Uterus (tissue), 4 donors: ENCODE data around the gene MCTP1. TPM values are rescaled to one million over a fixed set of nuclear protein-coding genes. Genes with fewer than 3 reads are reported as not detected.
A peak's percentile ranks its signal among the peaks of the same experiment; 100 is the strongest.

ENCODE experiments used
- DNase-seq, 2 donors: peaks; one replicate each; pipeline ENCODE4 v3.0.0-alpha.2; 2019 to 2020
- H3K27ac ChIP-seq, 2 donors: fragments of 200-600 bp; sonication (generic); 1 replicate in 1 of 2; 2 replicates in 1 of 2; pipeline ENCODE4 v1.5.1; 2016 to 2018
- H3K27me3 ChIP-seq, 2 donors: fragments of 200-600 bp; sonication (generic); one replicate each; pipeline ENCODE4 v1.5.1; 2018 to 2019; ENCODE audit warnings: control low read depth in 1 of 2
- H3K36me3 ChIP-seq, 2 donors: fragments of 200-600 bp; sonication (generic); one replicate each; pipeline ENCODE4 v1.5.1; 2019; ENCODE audit warnings: control low read depth in 1 of 2
- H3K4me1 ChIP-seq, 2 donors: fragments of 200-600 bp; sonication (generic); one replicate each; pipeline ENCODE4 v1.5.1; 2018 to 2019; ENCODE audit warnings: control low read depth in 1 of 2
- H3K4me3 ChIP-seq, 2 donors: fragments of 200-600 bp; sonication (generic); 1 replicate in 1 of 2; 2 replicates in 1 of 2; pipeline ENCODE4 v1.5.1; 2018 to 2019; ENCODE audit warnings: mild to moderate bottlenecking in 1 of 2
- H3K9me3 ChIP-seq, 2 donors: fragments of 200-600 bp; sonication (generic); one replicate each; pipeline ENCODE4 v1.5.1; 2019; ENCODE audit warnings: control low read depth in 1 of 2
- CTCF ChIP-seq, 4 experiments: fragments of 200-600 bp in 2 of 4; fragments of 450-650 bp in 2 of 4; sonication (generic) in 2 of 4; IDR thresholded peaks; one replicate each; pipeline ENCODE4 v1.5.1; 2016 to 2019; ENCODE audit warnings: antibody characterized with exemption in 4 of 4, mild to moderate bottlenecking in 2 of 4, moderate library complexity in 1 of 4
- POLR2A ChIP-seq, 2 donors: fragments of 450-650 bp; IDR thresholded peaks; one replicate each; pipeline ENCODE4 v1.6.1; 2016; ENCODE audit warnings: antibody characterized with exemption in 2 of 2, mild to moderate bottlenecking in 1 of 2, moderate library complexity in 1 of 2
- intact Hi-C: fragments of 100-400 bp; cut with DNase I; formaldehyde crosslinking; loops from one replicate; pipeline ENCODE4 v1.15.1; 2023; ENCODE audit warnings: low total_unique reads
- total RNA-seq, 4 donors: library from RNA; depleted of rRNA in 3 of 4; stranded (reverse); fragments of >200 nt in 3 of 4; gene quantifications; one replicate each; pipeline versions ENCODE4 v1.1.0 to v1.2.4, GENCODE V29; 2014 to 2023
- donor health status: DM: yes; HTN: yes; CAD: no.

MCTP1 gene
- total RNA-seq, 4 donors from 2014 or later: 25.3 to 114 (median 27.6) TPM

DNA sequence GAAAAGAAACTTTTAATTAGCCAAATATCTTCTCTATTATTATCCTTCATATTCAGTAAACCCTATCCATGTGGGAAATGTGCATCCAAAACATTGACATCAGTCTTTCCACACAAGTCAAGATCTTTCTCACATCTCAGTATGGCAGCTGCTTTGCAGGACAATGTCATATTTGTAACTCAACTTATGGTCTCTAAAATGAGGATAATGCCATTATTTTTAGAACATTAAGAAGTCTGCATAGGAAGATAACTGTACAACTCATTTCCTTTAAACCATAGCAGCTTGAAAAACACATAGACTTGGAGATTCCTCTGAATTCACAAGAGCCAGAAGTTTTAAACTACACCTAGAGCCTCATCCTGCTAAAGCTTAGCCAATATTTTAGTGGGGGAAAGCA, 43.7 kb downstream of the MCTP1 start:
- no peak for TF ChIP-seq CTCF (IDR thresholded peaks at IDR 0.05)
- no peak for TF ChIP-seq POLR2A (IDR thresholded peaks at IDR 0.05)
- Histone ChIP-seq H3K9me3 (no peaks in the 10 kb centered on the region), H3K36me3 (no peaks in the 10 kb centered on the region), H3K27me3 (no peaks in the 10 kb centered on the region), H3K4me3 (no peak overlapping the region), H3K27ac (no peak overlapping the region), H3K4me1 (no peaks in the 10 kb centered on the region)
- intact Hi-C loops: no loop called here
- DNase-seq: no peak

- intact Hi-C loops: no loop called here
- H3K4me1 ChIP-seq: no peaks in the 10 kb centered on the region
- no peak overlapping the region for H3K27ac ChIP-seq
- no peak for DNase-seq
- H3K27me3 ChIP-seq: no peaks in the 10 kb centered on the region
- H3K4me3 ChIP-seq: no peak overlapping the region
- no peaks in the 10 kb centered on the region for H3K36me3 ChIP-seq
- H3K9me3 ChIP-seq: no peaks in the 10 kb centered on the region
- TF ChIP-seq CTCF (IDR thresholded peaks at IDR 0.05) (peak in 1 of 4 experiments; percentile 43), POLR2A (IDR thresholded peaks at IDR 0.05) (no peak)
These were observed 46.2 kb downstream of the MCTP1 start for GRCh38 chr5:95238560-95239325.

DNA sequence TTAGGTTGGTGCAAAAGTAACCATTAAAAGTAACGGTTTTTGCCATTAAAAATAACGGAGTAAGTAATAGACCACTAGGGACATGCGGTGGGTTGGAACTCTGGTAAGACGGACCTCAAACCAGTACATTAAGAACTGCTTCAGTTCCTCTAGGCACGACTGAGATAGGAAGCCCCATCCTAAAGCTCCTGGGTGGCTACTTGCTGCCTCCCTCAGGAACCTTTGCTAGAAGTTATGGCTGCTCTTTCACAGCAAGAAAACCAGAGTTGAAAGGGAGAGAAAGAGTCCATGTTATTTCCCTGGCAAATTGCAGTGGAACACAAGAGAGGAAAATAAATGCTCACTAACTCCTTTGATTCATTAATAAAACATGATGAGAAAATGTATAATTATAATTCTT, 47.6 kb downstream of the MCTP1 start:
- Histone ChIP-seq H3K4me3 (no peak overlapping the region), H3K36me3 (no peaks in the 10 kb centered on the region), H3K27ac (no peak overlapping the region), H3K4me1 (no peaks in the 10 kb centered on the region), H3K27me3 (no peaks in the 10 kb centered on the region), H3K9me3 (no peaks in the 10 kb centered on the region)
- intact Hi-C loops: no loop called here
- no peak for DNase-seq
- no peak for TF ChIP-seq CTCF (IDR thresholded peaks at IDR 0.05)
- no peak for TF ChIP-seq POLR2A (IDR thresholded peaks at IDR 0.05)

DNA sequence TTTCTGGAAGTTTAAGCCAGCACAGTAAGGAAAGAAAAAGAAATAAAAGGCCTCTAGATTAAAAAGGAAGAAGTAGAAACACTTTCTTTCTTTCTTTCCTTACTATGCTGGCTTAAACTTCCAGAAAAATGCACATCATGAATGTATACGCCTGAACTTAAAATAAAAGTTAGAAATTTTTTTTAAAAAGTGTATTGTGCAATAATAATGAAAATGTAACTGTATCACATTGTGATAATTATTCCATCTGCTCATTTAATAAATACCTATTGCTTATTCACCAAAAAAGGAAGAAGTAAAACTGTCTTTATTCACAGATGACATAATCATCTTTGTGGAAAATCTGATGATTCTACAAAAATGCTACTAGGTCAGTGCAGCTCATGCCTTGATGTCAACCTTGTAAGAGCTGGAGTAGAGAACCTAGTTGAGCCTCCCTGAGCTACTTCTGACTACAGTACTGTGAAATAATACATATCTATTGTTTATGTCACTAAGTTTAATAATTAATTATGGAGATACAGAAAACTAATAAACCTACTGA, 49.4 kb downstream of the MCTP1 start:
- H3K4me3 ChIP-seq: no peak overlapping the region
- no peak overlapping the region for H3K27ac ChIP-seq
- intact Hi-C loops: no loop called here
- H3K9me3 ChIP-seq: no peaks in the 10 kb centered on the region
- H3K27me3 ChIP-seq: no peaks in the 10 kb centered on the region
- H3K4me1 ChIP-seq: no peaks in the 10 kb centered on the region
- no peak for DNase-seq
- TF ChIP-seq POLR2A (IDR thresholded peaks at IDR 0.05) (no peak), CTCF (IDR thresholded peaks at IDR 0.05) (no peak)
- H3K36me3 ChIP-seq: no peaks in the 10 kb centered on the region

- Histone ChIP-seq H3K27ac (no peak overlapping the region), H3K27me3 (no peaks in the 10 kb centered on the region), H3K9me3 (no peaks in the 10 kb centered on the region), H3K4me1 (no peaks in the 10 kb centered on the region), H3K36me3 (no peaks in the 10 kb centered on the region), H3K4me3 (no peak overlapping the region)
- no peak for DNase-seq
- TF ChIP-seq POLR2A (IDR thresholded peaks at IDR 0.05) (no peak), CTCF (IDR thresholded peaks at IDR 0.05) (no peak)
- intact Hi-C loops: no loop called here
These were observed 55.2 kb downstream of the MCTP1 start for GRCh38 chr5:95229646-95230045.
